Naive thymus-derived CD4-positive, alpha-beta T cell (primary cell): ENCODE data around the gene COL6A2. TPM values are rescaled to one million over a fixed set of nuclear protein-coding genes. Genes with fewer than 3 reads are reported as not detected.
"Not testable (repeated sequence)": the region's sequence is repeated elsewhere in the genome, so short reads cannot be mapped to it uniquely, and the experiment has no call there.

Experiments used
- ATAC-seq: fragments of 150-1000 bp; cut with Tn5 transposase; 2 replicates; pipeline ENCODE4 v1.10.0; 2021; ENCODE audit warnings: mild to moderate bottlenecking, moderate library complexity
- CTCF ChIA-PET: fragments of 350-600 bp; sonication (Branson Sonifier 250); formaldehyde crosslinking; loops from one replicate; lab custom pipeline; 2021; ENCODE audit warnings: antibody characterized with exemption; lab: Charles Lee
- POLR2A ChIA-PET: fragments of 350-600 bp; sonication (Branson Sonifier 250); formaldehyde crosslinking; loops from one replicate; lab custom pipeline; 2021; ENCODE audit warnings: antibody characterized with exemption, inconsistent platforms; lab: Charles Lee
- DNase-seq, 9 donors: peaks; one replicate each; pipeline versions ENCODE4 v3.0.0 to v3.0.0-alpha.2; 2020 to 2022; ENCODE audit warnings: mixed read lengths in 1 of 9
- H3K27ac ChIP-seq: one replicate; pipeline ENCODE4 v1.7.0; 2013; ENCODE audit warnings: mild to moderate bottlenecking, low read depth, low read length, moderate library complexity
- H3K27me3 ChIP-seq, 2 donors: one replicate each; pipeline ENCODE4 v1.7.0; 2013; ENCODE audit warnings: low read length in 2 of 2, mild to moderate bottlenecking in 2 of 2, moderate library complexity in 2 of 2; ENCODE audit not compliant: control insufficient read depth in 2 of 2, insufficient read depth in 2 of 2
- H3K36me3 ChIP-seq, 3 experiments: 1 replicate in 2 of 3; 2 replicates in 1 of 3; pipeline ENCODE4 v1.7.0; 2013; ENCODE audit warnings: low read length in 3 of 3, mild to moderate bottlenecking in 3 of 3, moderate library complexity in 1 of 3; ENCODE audit not compliant: insufficient read depth in 3 of 3, control insufficient read depth in 2 of 3
- H3K4me1 ChIP-seq, 2 donors: one replicate each; pipeline ENCODE4 v1.7.0; 2013; ENCODE audit warnings: low read length in 2 of 2, mild to moderate bottlenecking in 2 of 2, moderate library complexity in 1 of 2; ENCODE audit not compliant: control insufficient read depth in 2 of 2, insufficient read depth in 2 of 2
- H3K4me3 ChIP-seq: 2 replicates; pipeline ENCODE4 v1.7.0; 2013; ENCODE audit warnings: mild to moderate bottlenecking, low read length
- H3K9me3 ChIP-seq, 3 experiments: 1 replicate in 2 of 3; 2 replicates in 1 of 3; pipeline ENCODE4 v1.7.0; 2013; ENCODE audit warnings: low read length in 3 of 3; ENCODE audit not compliant: control insufficient read depth in 2 of 3
- H3K27ac Mint-ChIP-seq, 9 donors: one replicate each; pipeline ENCODE4 v1.8.0; 2020 to 2022; ENCODE audit warnings: mixed read lengths in 9 of 9, mild to moderate bottlenecking in 8 of 9, moderate library complexity in 5 of 9, inconsistent platforms in 2 of 9
- H3K27me3 Mint-ChIP-seq, 5 donors: one replicate each; pipeline ENCODE4 v1.8.0; 2021 to 2022; ENCODE audit warnings: mixed read lengths in 5 of 5, mild to moderate bottlenecking in 1 of 5
- H3K36me3 Mint-ChIP-seq, 5 donors: one replicate each; pipeline ENCODE4 v1.8.0; 2020 to 2022; ENCODE audit warnings: mixed read lengths in 5 of 5, mild to moderate bottlenecking in 3 of 5, inconsistent platforms in 1 of 5
- H3K4me1 Mint-ChIP-seq, 7 donors: one replicate each; pipeline ENCODE4 v1.8.0; 2020 to 2022; ENCODE audit warnings: mixed read lengths in 7 of 7, mild to moderate bottlenecking in 3 of 7, inconsistent platforms in 1 of 7
- H3K4me3 Mint-ChIP-seq, 10 donors: one replicate each; pipeline ENCODE4 v1.8.0; 2020 to 2022; ENCODE audit warnings: mild to moderate bottlenecking in 10 of 10, mixed read lengths in 10 of 10, moderate library complexity in 6 of 10, inconsistent platforms in 2 of 10
- H3K9me3 Mint-ChIP-seq, 11 donors: one replicate each; pipeline ENCODE4 v1.8.0; 2020 to 2022; ENCODE audit warnings: mixed read lengths in 11 of 11, mild to moderate bottlenecking in 4 of 11, inconsistent platforms in 1 of 11, moderate library complexity in 1 of 11
- intact Hi-C, 2 donors: fragments of 100-400 bp; cut with micrococcal nuclease; formaldehyde crosslinking; loops; one replicate each; pipeline ENCODE4 v1.15.1; 2023
- polyA plus RNA-seq, 2 donors: library from polyadenylated mRNA; unstranded; fragments of 300-500 nt; fragmentation: Illumina TruSeq; gene quantifications; one replicate each; pipeline ENCODE4 v1.2.3, GENCODE V29; 2021
- total RNA-seq, 6 experiments: library from RNA in 5 of 6; stranded (reverse) in 5 of 6; gene quantifications; 1 replicate in 5 of 6; 2 replicates in 1 of 6; pipeline ENCODE4 v1.2.3 and lab custom pipeline; 2021 to 2026

The COL6A2 gene
- total and polyA plus RNA-seq, 7 experiments from 2014 or later: 1.7 to 47.7 (median 33.3) TPM

DNA sequence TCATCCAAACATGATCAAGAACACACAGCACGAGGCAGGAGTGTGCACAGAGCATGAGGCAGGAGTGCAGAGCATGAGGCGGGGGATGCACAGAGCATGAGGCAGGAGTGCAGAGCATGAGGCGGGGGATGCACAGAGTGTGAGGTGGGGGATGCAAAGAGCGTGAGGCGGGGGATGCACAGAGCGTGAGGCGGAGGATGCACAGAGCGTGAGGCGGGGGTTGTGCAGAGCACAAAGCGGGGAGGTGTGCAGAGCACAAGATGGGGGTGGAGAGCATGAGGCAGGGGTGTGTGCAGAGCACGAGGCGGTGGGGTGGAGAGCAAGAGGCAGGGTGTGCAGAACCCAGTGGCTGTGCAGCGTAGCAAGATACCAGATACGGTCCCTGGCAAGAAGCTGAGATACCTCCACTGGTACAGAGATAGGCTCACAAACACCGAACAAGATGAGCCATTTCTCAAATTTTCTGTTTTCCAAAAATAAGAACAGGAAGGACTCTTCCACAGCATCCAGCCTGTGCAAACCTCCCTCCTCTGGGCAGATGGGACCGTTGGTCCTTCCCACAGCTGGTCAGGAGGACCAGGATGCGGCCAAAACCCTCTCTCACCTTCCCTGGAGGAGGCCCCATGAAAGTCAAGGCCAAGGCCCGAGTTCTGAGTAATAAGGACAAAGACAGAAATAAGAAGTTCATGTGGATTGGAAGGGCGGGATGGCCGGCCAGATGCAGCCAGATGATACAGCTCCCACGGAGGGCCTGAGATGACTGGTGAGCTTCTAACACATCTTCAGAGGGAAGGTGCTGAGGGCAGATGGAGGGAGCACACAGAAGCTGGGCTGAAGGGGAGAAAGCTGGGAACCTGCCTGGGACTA, 74.3 kb downstream of the COL6A2 start:
- ChIA-PET CTCF (no interaction called here), POLR2A (no interaction called here)
- intact Hi-C loops: loop anchor here in 1 of 2 donors (2.0 kb wide), 1 partner anchor 13 kb away; the partner anchor contains the start of gene SPATC1L
- Histone ChIP-seq H3K4me1 (no peaks in the 10 kb centered on the region), H3K27me3 (no peaks in the 10 kb centered on the region), H3K4me3 (no peak overlapping the region), H3K9me3 (peaks cover 0 to 13% (median 0%) of the 10 kb centered on the region in 3 experiments), H3K27ac (no peak overlapping the region), H3K36me3 (no peaks in the 10 kb centered on the region)
- no peak for DNase-seq
- H3K9me3 Mint-ChIP-seq: peaks cover 7 to 38% (median 27%) of the 10 kb centered on the region in 11 donors
- no peak for ATAC-seq
- H3K4me1 Mint-ChIP-seq: peaks cover 4 to 10% (median 8%) of the 10 kb centered on the region in 7 donors
- no peak overlapping the region for H3K4me3 Mint-ChIP-seq
- H3K27ac Mint-ChIP-seq: peak overlapping the region in 2 of 9 donors; percentile 43 to 62
- peaks cover 0 to 23% (median 0%) of the 10 kb centered on the region in 5 donors for H3K27me3 Mint-ChIP-seq
- H3K36me3 Mint-ChIP-seq: peaks cover 5 to 21% (median 10%) of the 10 kb centered on the region in 5 donors

DNA sequence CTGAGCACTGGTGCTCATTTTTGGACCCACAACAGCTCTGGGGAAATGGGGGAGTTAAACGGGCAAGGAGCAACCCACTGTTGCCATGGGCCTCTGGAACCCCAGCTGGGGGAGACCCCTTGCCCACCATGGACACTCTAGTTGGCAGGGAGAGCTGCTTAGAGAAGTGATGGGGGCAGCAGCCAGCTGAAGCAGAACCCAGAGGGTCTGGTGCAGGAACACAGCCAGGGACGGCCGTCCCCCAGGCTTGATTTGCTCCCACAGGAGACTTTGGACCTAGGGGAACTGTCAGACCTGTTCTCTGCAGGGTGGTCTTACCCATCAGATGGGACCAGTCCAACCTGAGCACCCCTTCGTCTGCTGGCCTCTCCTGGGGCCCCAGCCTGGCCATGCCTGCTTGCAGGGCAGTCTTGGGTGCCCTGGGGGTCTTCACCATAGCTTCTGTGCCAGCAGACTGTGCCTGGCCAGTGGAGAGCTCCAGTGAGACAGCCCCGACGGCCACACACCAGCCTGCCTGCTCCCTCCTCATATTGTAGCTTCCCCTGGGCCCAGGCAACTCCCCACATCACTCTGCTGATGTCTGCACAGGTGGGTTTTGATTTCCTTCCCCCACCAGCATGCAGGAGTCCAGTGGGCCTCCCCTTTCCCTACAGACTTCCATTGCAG, 75.1 kb downstream of the COL6A2 start:
- Histone ChIP-seq H3K36me3 (no peaks in the 10 kb centered on the region), H3K4me1 (no peaks in the 10 kb centered on the region), H3K9me3 (peaks cover 0 to 13% (median 0%) of the 10 kb centered on the region in 3 experiments), H3K27ac (no peak overlapping the region), H3K27me3 (no peaks in the 10 kb centered on the region), H3K4me3 (no peak overlapping the region)
- Mint-ChIP-seq H3K27ac (peak overlapping the region in 2 of 9 donors; percentile 47 to 53), H3K9me3 (peaks cover 7 to 38% (median 27%) of the 10 kb centered on the region in 11 donors), H3K36me3 (peaks cover 5 to 21% (median 10%) of the 10 kb centered on the region in 5 donors), H3K27me3 (peaks cover 0 to 23% (median 0%) of the 10 kb centered on the region in 5 donors), H3K4me3 (no peak overlapping the region), H3K4me1 (peaks cover 4 to 10% (median 8%) of the 10 kb centered on the region in 7 donors)
- ChIA-PET CTCF (no interaction called here), POLR2A (no interaction called here)
- ATAC-seq (no peak), DNase-seq (no peak)
- intact Hi-C loops: no loop called here

DNA sequence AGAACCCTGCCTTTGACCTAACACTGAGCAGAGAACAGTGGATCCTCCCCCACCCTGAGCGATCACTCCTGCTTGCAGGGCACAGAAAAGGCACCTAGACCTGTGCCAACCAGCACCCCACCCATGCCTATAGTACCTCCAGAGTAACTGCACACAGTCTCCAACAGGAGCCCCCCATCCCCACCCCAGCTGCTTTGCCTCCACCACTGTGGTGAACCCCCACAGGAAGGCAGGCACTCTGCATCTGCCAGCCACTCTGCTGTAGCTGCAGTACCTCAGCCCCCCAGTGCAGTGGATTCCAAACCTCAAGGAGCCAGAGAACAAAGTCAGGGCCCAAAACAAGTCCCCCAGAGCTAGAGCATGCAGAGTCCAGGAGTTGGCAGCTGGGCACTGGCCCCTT, 75.7 kb downstream of the COL6A2 start:
- peaks cover 4 to 10% (median 8%) of the 10 kb centered on the region in 7 donors for H3K4me1 Mint-ChIP-seq
- H3K36me3 Mint-ChIP-seq: peaks cover 5 to 21% (median 10%) of the 10 kb centered on the region in 5 donors
- DNase-seq (no peak), ATAC-seq (no peak)
- peak overlapping the region in 1 of 10 donors; percentile 36 for H3K4me3 Mint-ChIP-seq
- Histone ChIP-seq H3K27ac (no peak overlapping the region), H3K4me3 (no peak overlapping the region), H3K27me3 (no peaks in the 10 kb centered on the region), H3K9me3 (peaks cover 0 to 13% (median 0%) of the 10 kb centered on the region in 3 experiments), H3K4me1 (no peaks in the 10 kb centered on the region), H3K36me3 (no peaks in the 10 kb centered on the region)
- CTCF ChIA-PET: no interaction called here
- POLR2A ChIA-PET: no interaction called here
- H3K9me3 Mint-ChIP-seq: peaks cover 7 to 38% (median 27%) of the 10 kb centered on the region in 11 donors
- H3K27me3 Mint-ChIP-seq: peaks cover 0 to 23% (median 0%) of the 10 kb centered on the region in 5 donors
- peak overlapping the region in 2 of 9 donors; percentile 47 to 59 for H3K27ac Mint-ChIP-seq
- intact Hi-C loops: no loop called here

DNA sequence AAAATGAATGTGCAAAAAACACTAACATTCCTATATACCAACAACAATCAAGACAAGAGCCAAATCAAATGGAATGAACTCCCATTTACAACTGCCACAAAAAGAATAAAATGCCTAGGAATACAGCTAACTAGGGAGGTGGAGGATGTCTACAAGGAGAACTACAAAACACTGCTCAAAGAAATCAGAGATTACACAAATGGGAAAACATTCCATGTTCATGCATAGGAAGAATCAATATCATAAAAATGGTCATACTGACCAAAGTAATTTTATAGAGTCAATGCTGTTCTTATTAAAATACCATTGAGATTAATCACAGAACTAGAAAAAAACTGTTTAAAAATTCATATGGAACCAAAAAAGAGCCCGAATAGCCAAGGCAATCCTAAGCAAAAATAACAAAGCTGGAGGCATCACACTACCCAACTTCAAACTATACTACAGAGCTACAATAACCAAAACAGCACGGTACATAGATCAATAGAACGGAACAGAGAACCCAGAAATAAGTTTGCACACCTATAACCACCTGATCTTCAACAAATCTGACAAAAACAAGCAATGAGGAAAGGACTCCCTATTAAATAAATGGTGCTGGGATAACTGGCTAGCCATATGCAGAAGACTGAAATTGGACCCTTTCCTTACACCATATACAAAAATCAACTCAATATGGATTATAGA, 78.7 kb downstream of the COL6A2 start:
- CTCF ChIA-PET, H3K27ac Mint-ChIP-seq, H3K36me3 ChIP-seq, H3K4me3 ChIP-seq, H3K4me1 Mint-ChIP-seq, H3K4me3 Mint-ChIP-seq, H3K27me3 ChIP-seq, H3K4me1 ChIP-seq, ATAC-seq, DNase-seq, intact Hi-C loops, H3K27ac ChIP-seq: not testable (repeated sequence)
- POLR2A ChIA-PET: interaction anchor here (1.1 kb wide), 1 partner anchor 27 kb away, joined by 3 read pairs; no protein-coding TSS in a partner anchor
- H3K9me3 ChIP-seq: peaks cover 0 to 13% (median 0%) of the 10 kb centered on the region in 3 experiments
- peaks cover 5 to 18% (median 10%) of the 10 kb centered on the region in 5 donors for H3K36me3 Mint-ChIP-seq
- peaks cover 0 to 23% (median 0%) of the 10 kb centered on the region in 5 donors for H3K27me3 Mint-ChIP-seq
- H3K9me3 Mint-ChIP-seq: peaks cover 7 to 38% (median 27%) of the 10 kb centered on the region in 11 donors

DNA sequence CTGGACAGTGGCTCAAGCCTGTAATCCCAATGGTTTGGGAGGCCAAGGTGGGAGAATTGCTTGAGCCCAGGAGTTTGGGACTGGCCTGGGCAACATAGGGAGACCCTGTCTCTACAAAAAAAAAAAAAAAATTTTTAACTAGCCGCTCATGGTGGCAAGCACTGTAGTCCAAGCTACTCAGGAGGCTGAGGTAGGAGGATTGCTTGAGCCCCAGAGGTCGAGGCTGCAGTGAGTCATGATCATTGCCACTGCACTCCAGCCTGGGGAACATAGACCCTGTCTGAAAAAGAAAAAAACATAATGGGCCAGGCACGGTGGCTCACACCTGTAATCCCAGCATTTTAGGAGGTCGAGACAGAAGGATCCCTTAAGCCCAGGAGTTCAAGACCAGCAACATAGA, 81.0 kb downstream of the COL6A2 start:
- H3K36me3 Mint-ChIP-seq: peaks cover 5 to 15% (median 10%) of the 10 kb centered on the region in 5 donors
- no peak overlapping the region for H3K4me3 Mint-ChIP-seq
- Histone ChIP-seq H3K4me1 (peaks cover 0 to 2% of the 10 kb centered on the region in 2 donors), H3K36me3 (no peaks in the 10 kb centered on the region), H3K4me3 (no peak overlapping the region), H3K27ac (no peak overlapping the region), H3K27me3 (no peaks in the 10 kb centered on the region), H3K9me3 (peaks cover 0 to 8% (median 0%) of the 10 kb centered on the region in 3 experiments)
- H3K27ac Mint-ChIP-seq: no peak overlapping the region
- peaks cover 0 to 23% (median 0%) of the 10 kb centered on the region in 5 donors for H3K27me3 Mint-ChIP-seq
- POLR2A ChIA-PET: no interaction called here
- CTCF ChIA-PET: interaction anchor here (0.6 kb wide), 1 partner anchor 181 kb away, joined by 4 read pairs; no protein-coding TSS in a partner anchor
- H3K4me1 Mint-ChIP-seq: peaks cover 0 to 4% (median under 1%) of the 10 kb centered on the region in 7 donors
- ATAC-seq (no peak), DNase-seq (no peak)
- H3K9me3 Mint-ChIP-seq: peaks cover 7 to 33% (median 24%) of the 10 kb centered on the region in 11 donors
- intact Hi-C loops: no loop called here
